Activated T-cell treated with anti-CD3 and anti-CD28 coated beads, Interleukin-2, amount 50 U/mL, for 72 hours (primary cell): Measurements from ENCODE around the gene ACAN. TPM values are rescaled to one million over a fixed set of nuclear protein-coding genes. Genes with fewer than 3 reads are reported as not detected.

Experiments
- ATAC-seq, 2 donors: fragments of 150-1000 bp; cut with Tn5 transposase; replicated peaks in 1 of 2; 2 replicates each; pipeline ENCODE4 v1.10.0; 2021; ENCODE audit warnings: moderate library complexity in 2 of 2, mild to moderate bottlenecking in 1 of 2
- DNase-seq, 2 donors: peaks; one replicate each; pipeline ENCODE4 v3.0.0; 2021 to 2022; ENCODE audit warnings: mixed read lengths in 1 of 2
- H3K27ac Mint-ChIP-seq: one replicate; pipeline ENCODE4 v1.8.0; 2022; ENCODE audit warnings: mild to moderate bottlenecking, moderate library complexity, mixed read lengths
- H3K27me3 Mint-ChIP-seq: one replicate; pipeline ENCODE4 v1.8.0; 2022; ENCODE audit warnings: low read depth, mixed read lengths
- H3K36me3 Mint-ChIP-seq, 2 donors: one replicate each; pipeline ENCODE4 v1.8.0; 2022; ENCODE audit warnings: mixed read lengths in 2 of 2, mild to moderate bottlenecking in 1 of 2; ENCODE audit not compliant: insufficient read depth in 2 of 2
- H3K4me1 Mint-ChIP-seq: one replicate; pipeline ENCODE4 v1.8.0; 2022; ENCODE audit warnings: low read depth, mixed read lengths
- H3K4me3 Mint-ChIP-seq, 2 donors: one replicate each; pipeline ENCODE4 v1.8.0; 2022; ENCODE audit warnings: mild to moderate bottlenecking in 2 of 2, mixed read lengths in 2 of 2, moderate library complexity in 2 of 2
- H3K9me3 Mint-ChIP-seq, 2 donors: one replicate each; pipeline ENCODE4 v1.8.0; 2022; ENCODE audit warnings: mixed read lengths in 2 of 2
- total RNA-seq, 2 donors: library from RNA; stranded (reverse); gene quantifications; one replicate each; pipeline ENCODE4 v1.2.3, GENCODE V29; 2022

Gene ACAN
- total RNA-seq, 2 donors from 2014 or later: not detected

DNA sequence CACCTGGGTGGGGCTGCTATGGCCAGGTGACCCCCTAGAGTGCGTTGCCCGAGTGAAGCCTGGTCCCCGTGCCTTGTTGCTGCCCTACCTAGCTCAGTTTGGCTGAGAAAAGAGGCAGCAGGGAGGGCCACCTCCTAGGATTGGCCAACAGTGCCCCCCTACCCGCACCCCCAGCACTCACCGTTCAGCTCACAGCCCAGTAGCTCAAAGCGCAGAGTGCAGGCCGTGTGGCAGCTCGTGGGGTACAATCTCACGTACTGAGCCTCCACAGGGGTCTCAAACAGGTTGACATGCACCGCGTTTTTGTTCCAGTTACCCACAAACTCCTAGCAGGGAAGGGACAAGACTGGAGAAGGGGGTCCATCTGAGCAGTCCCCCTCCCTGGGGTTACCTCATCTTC is 102.3 kb downstream of the ACAN start:
- no peaks in the 10 kb centered on the region for H3K27me3 Mint-ChIP-seq

DNA sequence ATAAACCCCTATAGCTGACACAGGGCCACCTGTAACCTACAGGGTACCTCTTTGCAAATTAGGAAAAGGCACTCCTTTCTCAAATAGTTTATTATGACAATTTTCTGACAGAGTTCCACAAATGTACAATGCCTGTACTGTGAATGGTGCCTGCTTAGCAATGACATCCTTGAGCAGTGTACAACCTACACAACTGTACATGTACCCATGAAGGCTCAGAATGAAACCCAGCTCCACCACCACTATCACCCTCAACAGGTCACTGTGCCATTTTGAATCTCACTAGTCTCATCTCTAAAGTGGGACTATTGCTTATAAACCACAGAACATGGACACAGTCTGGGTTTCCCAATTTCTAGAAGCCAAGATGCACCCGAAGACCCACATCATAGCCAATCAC is 102.9 kb downstream of the ACAN start:
- Mint-ChIP-seq H3K4me3 (no peak overlapping the region), H3K27ac (no peak overlapping the region), H3K36me3 (no peaks in the 10 kb centered on the region), H3K4me1 (peaks cover 46% of the 10 kb centered on the region), H3K27me3 (no peaks in the 10 kb centered on the region), H3K9me3 (no peaks in the 10 kb centered on the region)
- no peak for DNase-seq
- ATAC-seq: no peak

More for the DNA sequence above, 102.3 kb downstream of the ACAN start:
- no peak for ATAC-seq
- H3K9me3 Mint-ChIP-seq: no peaks in the 10 kb centered on the region
- H3K4me1 Mint-ChIP-seq: peaks cover 41% of the 10 kb centered on the region
- no peak for DNase-seq
- no peak overlapping the region for H3K4me3 Mint-ChIP-seq
- no peaks in the 10 kb centered on the region for H3K36me3 Mint-ChIP-seq
- H3K27ac Mint-ChIP-seq: no peak overlapping the region

GRCh38 chr15:88906551-88906950 is 103.3 kb downstream of the ACAN start:
- Mint-ChIP-seq H3K4me1 (peaks cover 45% of the 10 kb centered on the region), H3K36me3 (no peaks in the 10 kb centered on the region), H3K9me3 (no peaks in the 10 kb centered on the region), H3K27ac (no peak overlapping the region), H3K27me3 (no peaks in the 10 kb centered on the region), H3K4me3 (no peak overlapping the region)
- no peak for ATAC-seq
- no peak for DNase-seq

- DNase-seq (no peak), ATAC-seq (no peak)
- Mint-ChIP-seq H3K27ac (no peak overlapping the region), H3K4me1 (peaks cover 44% of the 10 kb centered on the region), H3K27me3 (no peaks in the 10 kb centered on the region), H3K9me3 (no peaks in the 10 kb centered on the region), H3K36me3 (no peaks in the 10 kb centered on the region), H3K4me3 (no peak overlapping the region)
Observed at GRCh38 chr15:88907111-88907510, 103.9 kb downstream of the ACAN start.

GRCh38 chr15:88908123-88908522 is 104.9 kb downstream of the ACAN start:
- no peaks in the 10 kb centered on the region for H3K36me3 Mint-ChIP-seq
- no peak for ATAC-seq

DNA sequence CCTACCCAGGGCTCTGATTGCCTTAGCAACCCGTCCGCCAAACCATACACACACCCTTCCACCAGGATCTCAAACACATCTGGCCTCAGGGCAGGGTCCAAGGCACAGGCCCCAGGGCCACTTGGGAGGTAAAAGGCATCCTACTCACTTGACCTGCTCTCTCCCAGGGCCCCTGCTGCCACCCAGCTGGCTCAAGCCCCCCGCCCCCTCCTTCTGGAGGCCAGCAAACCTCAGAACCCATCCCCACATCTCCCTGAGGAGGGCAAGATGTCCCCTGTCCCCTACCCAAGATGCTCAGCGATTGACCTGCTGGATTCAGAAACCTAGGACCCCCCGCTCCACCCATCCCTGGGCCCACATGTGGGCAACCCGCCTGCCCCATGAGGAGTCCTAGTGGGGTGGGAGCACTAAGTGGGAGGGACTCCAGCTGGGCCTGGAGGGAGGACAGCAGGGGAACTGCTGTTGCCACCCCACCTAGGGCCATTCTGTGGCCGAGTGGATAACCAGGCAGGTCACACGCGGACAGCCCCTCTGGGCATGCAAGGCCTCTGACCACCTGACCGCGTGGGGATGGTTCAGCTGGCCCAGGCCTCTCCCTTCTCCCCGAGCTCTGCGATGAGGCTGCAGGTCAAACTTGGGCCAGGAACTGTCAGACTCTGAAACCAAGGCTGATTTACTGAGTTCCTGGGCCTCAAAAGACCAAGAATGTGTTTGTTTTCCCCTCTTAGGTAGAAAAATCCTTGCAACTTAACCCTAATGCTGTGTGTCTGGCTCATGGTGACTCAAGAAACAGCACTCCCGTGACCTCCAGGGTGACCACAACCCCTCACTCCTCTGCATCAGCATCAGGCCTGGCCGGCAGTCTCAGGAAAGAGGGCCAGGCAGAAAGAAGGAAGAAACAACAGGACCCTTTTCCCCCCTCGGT is 105.7 kb downstream of the ACAN start:
- Mint-ChIP-seq H3K27me3 (no peaks in the 10 kb centered on the region), H3K9me3 (no peaks in the 10 kb centered on the region), H3K4me3 (no peak overlapping the region), H3K4me1 (peaks cover 41% of the 10 kb centered on the region), H3K36me3 (no peaks in the 10 kb centered on the region), H3K27ac (no peak overlapping the region)
- ATAC-seq: no peak
- DNase-seq: no peak

More at GRCh38 chr15:88908123-88908522, 104.9 kb downstream of the ACAN start:
- peaks cover 44% of the 10 kb centered on the region for H3K4me1 Mint-ChIP-seq
- H3K27me3 Mint-ChIP-seq: no peaks in the 10 kb centered on the region
- no peak for DNase-seq
- H3K9me3 Mint-ChIP-seq: no peaks in the 10 kb centered on the region
- H3K4me3 Mint-ChIP-seq: no peak overlapping the region
- no peak overlapping the region for H3K27ac Mint-ChIP-seq

DNA sequence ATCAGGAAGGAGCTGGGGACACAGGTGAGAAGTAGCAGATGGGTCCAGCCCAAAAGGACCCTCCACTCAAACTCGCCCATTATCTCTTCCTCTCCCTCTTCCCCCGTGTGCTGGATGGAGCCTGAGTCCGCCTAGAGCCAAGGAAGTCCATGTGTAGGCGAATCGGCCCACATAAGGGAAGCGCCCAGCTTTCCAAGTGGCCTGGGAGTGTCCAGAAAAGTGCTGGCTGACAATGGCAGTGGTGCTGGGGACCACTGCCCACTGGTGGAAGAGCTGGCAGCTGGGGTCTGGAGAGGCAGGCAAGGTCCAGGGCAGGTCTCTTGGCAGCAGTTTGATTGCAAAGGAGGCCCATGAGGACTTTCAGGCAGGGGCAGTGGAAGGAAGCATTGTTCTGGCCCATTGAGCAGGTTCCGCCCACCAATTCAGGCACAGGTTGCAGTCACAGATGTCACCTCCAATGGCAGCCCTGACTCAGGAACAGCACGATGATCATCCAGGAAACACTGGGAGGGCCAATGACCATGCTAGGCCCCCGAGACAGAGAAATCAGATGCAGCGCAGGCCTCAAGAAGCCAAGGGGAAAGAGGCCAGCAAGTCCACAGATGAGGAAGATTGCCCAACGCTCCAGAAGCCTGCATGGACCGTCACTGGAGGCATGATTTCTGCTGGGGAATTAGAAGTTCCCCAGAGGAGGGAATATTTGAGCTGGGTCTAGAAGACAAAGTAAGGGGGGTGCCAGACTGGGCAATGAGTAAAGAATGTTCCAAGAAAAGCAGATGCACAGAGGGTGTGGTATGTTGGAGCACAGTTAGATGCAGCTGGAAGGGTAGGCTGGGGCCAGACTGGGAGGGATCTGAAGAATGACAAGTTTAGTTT is 107.0 kb downstream of the ACAN start:
- ATAC-seq (no peak), DNase-seq (no peak)
- Mint-ChIP-seq H3K4me3 (no peak overlapping the region), H3K27ac (no peak overlapping the region), H3K9me3 (no peaks in the 10 kb centered on the region), H3K4me1 (peaks cover 29% of the 10 kb centered on the region), H3K27me3 (no peaks in the 10 kb centered on the region), H3K36me3 (no peaks in the 10 kb centered on the region)

DNA sequence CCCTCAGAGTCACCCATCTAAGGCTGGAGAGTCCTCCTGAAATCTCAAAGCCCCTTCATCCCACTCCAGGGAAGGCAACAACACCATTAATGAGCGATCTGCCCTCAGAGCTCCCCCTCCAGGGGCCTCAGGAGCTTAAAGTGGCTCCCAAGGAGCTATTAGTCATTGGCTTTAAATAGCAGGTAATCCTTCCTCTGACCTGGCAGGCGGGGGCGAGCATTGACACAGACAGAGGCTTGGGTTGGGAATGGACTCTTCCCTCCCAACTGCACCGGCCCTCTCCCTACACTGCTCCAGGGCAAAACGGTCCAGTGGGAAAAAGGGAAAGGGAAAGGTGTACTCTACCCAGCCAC is 108.5 kb downstream of the ACAN start:
- H3K36me3 Mint-ChIP-seq: no peaks in the 10 kb centered on the region
- no peak for DNase-seq
- no peaks in the 10 kb centered on the region for H3K9me3 Mint-ChIP-seq
- H3K27me3 Mint-ChIP-seq: no peaks in the 10 kb centered on the region
- H3K4me3 Mint-ChIP-seq: peak overlapping the region; percentile 90 to 100
- H3K4me1 Mint-ChIP-seq: peaks cover 27% of the 10 kb centered on the region
- H3K27ac Mint-ChIP-seq: no peak overlapping the region
- no peak for ATAC-seq

GRCh38 chr15:88912500-88912921 is 109.3 kb downstream of the ACAN start:
- Mint-ChIP-seq H3K36me3 (no peaks in the 10 kb centered on the region), H3K4me3 (peak overlapping the region; percentile 90 to 100), H3K4me1 (peaks cover 29% of the 10 kb centered on the region), H3K27me3 (no peaks in the 10 kb centered on the region), H3K27ac (no peak overlapping the region), H3K9me3 (no peaks in the 10 kb centered on the region)
- DNase-seq: no peak
- no peak for ATAC-seq

DNA sequence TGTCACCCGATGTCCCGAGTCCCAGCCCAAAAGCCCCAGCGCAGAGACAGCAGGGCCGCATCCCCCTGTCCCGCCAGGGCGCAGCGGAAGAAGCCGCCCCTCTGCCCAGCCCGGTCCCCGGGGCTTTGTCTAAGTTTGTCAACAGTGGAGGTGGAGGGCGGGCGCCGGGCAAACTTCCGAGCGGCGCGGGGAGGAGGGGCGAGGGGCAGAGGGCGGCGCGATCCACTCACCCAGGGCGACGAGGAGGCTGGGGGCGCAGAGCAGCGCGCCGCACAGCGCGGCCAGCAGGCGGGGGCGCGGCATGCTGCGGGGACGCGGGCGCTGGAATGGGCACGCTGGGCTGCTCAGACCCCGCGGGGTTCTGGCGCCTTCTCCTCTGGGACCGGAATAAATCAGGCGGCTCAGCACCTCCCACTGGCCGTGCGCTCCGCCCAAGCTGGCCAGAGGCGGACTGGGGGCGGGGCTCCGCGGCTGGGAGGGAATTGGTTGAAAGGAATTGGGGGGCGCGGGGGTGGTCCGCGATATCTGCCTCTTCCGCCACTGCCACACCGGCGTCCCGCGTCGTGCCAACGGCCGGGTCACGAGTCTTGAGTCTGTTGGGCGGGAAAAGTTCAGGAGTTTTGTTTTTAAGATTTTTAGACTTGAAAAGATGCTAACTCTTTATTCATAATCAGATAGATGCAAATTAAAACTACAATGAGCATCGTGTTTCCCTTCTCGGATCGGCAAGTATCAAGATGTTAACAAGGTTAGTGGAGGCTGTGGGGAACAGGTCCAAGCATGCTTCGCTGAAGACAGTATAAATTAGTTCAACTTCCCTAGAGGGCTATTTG is 110.0 kb downstream of the ACAN start, which contains the start of gene MFGE8:
TSS of gene MFGE8 (minus strand) at position 363 of the 833 bp plus-strand sequence. CDS start at position 303, 60 bp downstream.
- no peaks in the 10 kb centered on the region for H3K9me3 Mint-ChIP-seq
- ATAC-seq (peak; percentile 94), DNase-seq (peak; percentile 79 to 83)
- H3K36me3 Mint-ChIP-seq: no peaks in the 10 kb centered on the region
- peak within 1 kb of the TSS; percentile 90 to 100 for H3K4me3 Mint-ChIP-seq
- no peaks in the 10 kb centered on the region for H3K27me3 Mint-ChIP-seq
- H3K27ac Mint-ChIP-seq: peak within 1 kb of the TSS; percentile 98
- H3K4me1 Mint-ChIP-seq: peaks cover 36% of the 10 kb centered on the region

GRCh38 chr15:88913850-88914169 is 110.6 kb downstream of the ACAN start:
- no peaks in the 10 kb centered on the region for H3K36me3 Mint-ChIP-seq
- H3K4me3 Mint-ChIP-seq: peak overlapping the region; percentile 90 to 100
- ATAC-seq (no peak), DNase-seq (no peak)
- peaks cover 42% of the 10 kb centered on the region for H3K4me1 Mint-ChIP-seq
- H3K27me3 Mint-ChIP-seq: no peaks in the 10 kb centered on the region
- H3K27ac Mint-ChIP-seq: peak overlapping the region; percentile 98
- no peaks in the 10 kb centered on the region for H3K9me3 Mint-ChIP-seq

GRCh38 chr15:88915354-88915753 is 112.1 kb downstream of the ACAN start:
- H3K36me3 Mint-ChIP-seq: no peaks in the 10 kb centered on the region
- peaks cover 50% of the 10 kb centered on the region for H3K4me1 Mint-ChIP-seq
- no peak overlapping the region for H3K4me3 Mint-ChIP-seq
- ATAC-seq: no peak
- no peaks in the 10 kb centered on the region for H3K27me3 Mint-ChIP-seq
- no peaks in the 10 kb centered on the region for H3K9me3 Mint-ChIP-seq
- DNase-seq: no peak
- no peak overlapping the region for H3K27ac Mint-ChIP-seq
